ENCODE data around the gene GASK1A. TPM values are rescaled to one million over a fixed set of nuclear protein-coding genes. Genes with fewer than 3 reads are reported as not detected.
A peak's percentile ranks its signal among the peaks of the same experiment; 100 is the strongest.

GASK1A gene
- total RNA-seq, 1 experiment from 2014 or later, result 1.9 TPM

GRCh38 chr3:43098761-43099160, 119.7 kb downstream of the GASK1A start:
- no peaks in the 10 kb centered on the region for H3K36me3 ChIP-seq (ENCODE audit: low read depth, low read length)
- H2AFZ ChIP-seq (ENCODE audit: low read length), result no peak overlapping the region
- no TSS peak for BruUV-seq (replicated peaks)
- H3K27ac ChIP-seq (ENCODE audit: low read length), result no peak overlapping the region
- ATAC-seq, result no peak
- TF ChIP-seq CTCF (conservative IDR thresholded peaks at IDR 0.05; ENCODE audit: low read depth, low read length), result no peak
- no peak for TF ChIP-seq EZH2phosphoT487 (IDR thresholded peaks at IDR 0.05; ENCODE audit: borderline replicate concordance, low read length)
- TF ChIP-seq EZH2 (IDR thresholded peaks at IDR 0.05; ENCODE audit: low read length, unreplicated experiment), result no peak
- H4K20me1 ChIP-seq (ENCODE audit: low read length), result no peaks in the 10 kb centered on the region
- H3K9ac ChIP-seq (ENCODE audit: low read length), result no peak overlapping the region
- ChIA-PET CTCF (no interaction called here), POLR2A (ENCODE audit: unreplicated experiment) (no interaction called here)
- H3K4me2 ChIP-seq (ENCODE audit: low read length), result no peak overlapping the region
- no peaks in the 10 kb centered on the region for H3F3A ChIP-seq (ENCODE audit: low read length, unreplicated experiment)
- H3K9me3 ChIP-seq (ENCODE audit: low read length), result no peaks in the 10 kb centered on the region
- H3K4me3 ChIP-seq (ENCODE audit: low read length), result no peak overlapping the region
- intact Hi-C loops (cut with micrococcal nuclease), result no loop called here
- no peak for DNase-seq
- H3K79me2 ChIP-seq (ENCODE audit: low read length), result peaks cover 41% of the 10 kb centered on the region
- H3K9me2 ChIP-seq (replicated peaks; ENCODE audit: low read length), result no peaks in the 10 kb centered on the region
- no peaks in the 10 kb centered on the region for H3K27me3 ChIP-seq (ENCODE audit: low read length)
- no peaks in the 10 kb centered on the region for H3K4me1 ChIP-seq (ENCODE audit: insufficient read depth, low read length)

GRCh38 chr3:43102773-43103480, 123.8 kb downstream of the GASK1A start:
- Histone ChIP-seq H3F3A (ENCODE audit: low read length, unreplicated experiment) (no peaks in the 10 kb centered on the region), H3K4me1 (ENCODE audit: insufficient read depth, low read length) (peaks cover 14% of the 10 kb centered on the region), H3K79me2 (ENCODE audit: low read length) (peaks cover 57% of the 10 kb centered on the region), H3K4me3 (ENCODE audit: low read length) (no peak overlapping the region), H4K20me1 (ENCODE audit: low read length) (no peaks in the 10 kb centered on the region), H3K36me3 (ENCODE audit: low read depth, low read length) (no peaks in the 10 kb centered on the region), H3K27ac (ENCODE audit: low read length) (no peak overlapping the region), H2AFZ (ENCODE audit: low read length) (no peak overlapping the region), H3K27me3 (ENCODE audit: low read length) (no peaks in the 10 kb centered on the region), H3K9me3 (ENCODE audit: low read length) (no peaks in the 10 kb centered on the region), H3K4me2 (ENCODE audit: low read length) (no peak overlapping the region), H3K9ac (ENCODE audit: low read length) (no peak overlapping the region), H3K9me2 (replicated peaks; ENCODE audit: low read length) (no peaks in the 10 kb centered on the region)
- DNase-seq (no peak), ATAC-seq (no peak)
- intact Hi-C loops (cut with micrococcal nuclease), result no loop called here
- ChIA-PET CTCF (no interaction called here), POLR2A (ENCODE audit: unreplicated experiment) (no interaction called here)
- no TSS peak for BruUV-seq (replicated peaks)
- TF ChIP-seq EZH2 (IDR thresholded peaks at IDR 0.05; ENCODE audit: low read length, unreplicated experiment), result no peak

- DNase-seq (no peak), ATAC-seq (no peak)
- Histone ChIP-seq H3K79me2 (ENCODE audit: low read length) (peaks cover 56% of the 10 kb centered on the region), H3K27ac (ENCODE audit: low read length) (no peak overlapping the region), H3K27me3 (ENCODE audit: low read length) (no peaks in the 10 kb centered on the region), H3K36me3 (ENCODE audit: low read depth, low read length) (no peaks in the 10 kb centered on the region), H3F3A (ENCODE audit: low read length, unreplicated experiment) (no peaks in the 10 kb centered on the region), H2AFZ (ENCODE audit: low read length) (no peak overlapping the region), H3K9me2 (replicated peaks; ENCODE audit: low read length) (no peaks in the 10 kb centered on the region), H4K20me1 (ENCODE audit: low read length) (no peaks in the 10 kb centered on the region), H3K4me1 (ENCODE audit: insufficient read depth, low read length) (peaks cover 14% of the 10 kb centered on the region), H3K4me3 (ENCODE audit: low read length) (peak overlapping the region; percentile 91; the same call in 1 of the 2 replicates), H3K9me3 (ENCODE audit: low read length) (no peaks in the 10 kb centered on the region), H3K9ac (ENCODE audit: low read length) (no peak overlapping the region), H3K4me2 (ENCODE audit: low read length) (peak overlapping the region; percentile 89)
- no peak for TF ChIP-seq EZH2 (IDR thresholded peaks at IDR 0.05; ENCODE audit: low read length, unreplicated experiment)
- TF ChIP-seq CTCF (conservative IDR thresholded peaks at IDR 0.05; ENCODE audit: low read depth, low read length), result no peak
- TF ChIP-seq EZH2phosphoT487 (IDR thresholded peaks at IDR 0.05; ENCODE audit: borderline replicate concordance, low read length), result no peak
- intact Hi-C loops (cut with micrococcal nuclease), result no loop called here
- ChIA-PET POLR2A (ENCODE audit: unreplicated experiment) (no interaction called here), CTCF (no interaction called here)
- BruUV-seq (replicated peaks), result no TSS peak
Observed at GRCh38 chr3:43104039-43104438, 124.9 kb downstream of the GASK1A start.
